HG02610 (cell line): ENCODE data around the gene CLPSL1.

ENCODE experiments used
- ATAC-seq: cut with Tn5 transposase; IDR thresholded peaks from one replicate; pipeline ENCODE4 v1.9.1; 2021; ENCODE audit warnings: mild to moderate bottlenecking, moderate library complexity; ENCODE audit not compliant: unreplicated experiment

CLPSL1 gene

GRCh38 chr6:35757456-35758123, 23.2 kb upstream of the CLPSL1 start:
- no peak for ATAC-seq

- no peak for ATAC-seq
Measured at GRCh38 chr6:35759426-35759825, 21.4 kb upstream of the CLPSL1 start.

GRCh38 chr6:35765739-35766138, 15.1 kb upstream of the CLPSL1 start:
- no peak for ATAC-seq

- ATAC-seq: no peak
Measured at GRCh38 chr6:35769211-35769610, 11.6 kb upstream of the CLPSL1 start.

GRCh38 chr6:35771343-35771627, 9.5 kb upstream of the CLPSL1 start:
- no peak for ATAC-seq

- no peak for ATAC-seq
Measured at GRCh38 chr6:35774116-35774794, 6.6 kb upstream of the CLPSL1 start.

GRCh38 chr6:35775031-35775430, 5.8 kb upstream of the CLPSL1 start:
- ATAC-seq: no peak

- ATAC-seq: no peak
Measured at GRCh38 chr6:35776364-35777215, 4.2 kb upstream of the CLPSL1 start, which contains the start of gene CLPSL2. Gene CLPSL2, plus strand, starts transcription at chr6:35776598. Its CDS starts 21 bp downstream, at chr6:35776619.

GRCh38 chr6:35777356-35778102, 3.3 kb upstream of the CLPSL1 start:
- ATAC-seq: no peak

- ATAC-seq: no peak
Measured at GRCh38 chr6:35778437-35778836, 2.4 kb upstream of the CLPSL1 start.

- no peak for ATAC-seq
Measured at GRCh38 chr6:35781290-35781689, 471 bp downstream of the CLPSL1 start.

- ATAC-seq: no peak
Measured at GRCh38 chr6:35782424-35782823, 1.6 kb downstream of the CLPSL1 start.

GRCh38 chr6:35784200-35784599, 3.4 kb downstream of the CLPSL1 start:
- ATAC-seq: no peak

- ATAC-seq: no peak
Measured at GRCh38 chr6:35786272-35786671, 5.5 kb downstream of the CLPSL1 start.

- no peak for ATAC-seq
Measured at GRCh38 chr6:35786810-35787209, 6.0 kb downstream of the CLPSL1 start.

GRCh38 chr6:35787266-35788218, 6.7 kb downstream of the CLPSL1 start:
- no peak for ATAC-seq

- no peak for ATAC-seq
Measured at GRCh38 chr6:35788423-35788982, 7.7 kb downstream of the CLPSL1 start.

- ATAC-seq: no peak
Measured at GRCh38 chr6:35790683-35791082, 9.9 kb downstream of the CLPSL1 start.

GRCh38 chr6:35794536-35795452, 14.0 kb downstream of the CLPSL1 start:
- no peak for ATAC-seq
